Measurements from ENCODE around the gene SCLY.

Gene SCLY

DNA sequence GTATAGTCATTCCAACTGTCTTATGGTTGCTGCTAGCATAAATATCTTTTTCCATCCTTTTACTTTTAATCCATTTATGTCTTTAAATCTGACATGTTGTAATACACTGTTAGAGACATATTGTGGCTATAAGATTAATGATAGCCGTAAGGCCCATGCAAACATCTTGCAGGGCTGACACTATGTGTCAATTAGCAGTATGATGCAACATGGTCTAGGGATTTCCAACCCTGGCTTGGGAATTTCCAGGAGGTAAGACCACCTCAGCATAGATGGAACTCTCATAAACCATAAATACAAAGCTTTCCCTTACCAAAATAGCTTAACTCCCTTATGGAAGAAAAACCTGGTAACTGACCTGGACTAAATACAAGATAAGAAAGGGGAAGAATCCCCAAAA, 16.5 kb downstream of the SCLY start:
- no peak overlapping the region for H3K27ac ChIP-seq

DNA sequence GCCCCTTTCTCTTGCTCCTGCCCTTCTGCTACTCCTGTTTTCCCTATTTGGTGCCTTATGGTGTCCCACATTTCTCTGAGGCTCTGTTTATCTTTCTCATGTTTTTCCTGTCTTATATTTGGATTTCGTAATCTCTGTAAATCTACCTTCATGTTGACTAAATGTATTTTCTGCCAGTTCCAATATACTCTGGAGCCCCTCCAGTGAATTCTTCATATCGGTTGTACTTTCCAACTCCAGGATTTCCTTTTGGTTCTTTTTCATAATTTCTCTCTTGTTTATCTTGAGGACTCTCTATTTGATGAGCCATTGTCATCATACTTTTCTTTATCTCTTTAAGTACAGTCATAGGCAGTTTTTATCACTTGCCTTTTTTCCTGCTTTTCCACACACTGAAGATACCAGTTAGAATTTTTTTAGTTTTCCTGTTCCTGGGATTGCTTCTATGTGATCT, 19.1 kb downstream of the SCLY start:
- peak overlapping the region; percentile 2; the same call in 1 of the 2 replicates for H3K27ac ChIP-seq
- TF ChIP-seq, protein P1, sequence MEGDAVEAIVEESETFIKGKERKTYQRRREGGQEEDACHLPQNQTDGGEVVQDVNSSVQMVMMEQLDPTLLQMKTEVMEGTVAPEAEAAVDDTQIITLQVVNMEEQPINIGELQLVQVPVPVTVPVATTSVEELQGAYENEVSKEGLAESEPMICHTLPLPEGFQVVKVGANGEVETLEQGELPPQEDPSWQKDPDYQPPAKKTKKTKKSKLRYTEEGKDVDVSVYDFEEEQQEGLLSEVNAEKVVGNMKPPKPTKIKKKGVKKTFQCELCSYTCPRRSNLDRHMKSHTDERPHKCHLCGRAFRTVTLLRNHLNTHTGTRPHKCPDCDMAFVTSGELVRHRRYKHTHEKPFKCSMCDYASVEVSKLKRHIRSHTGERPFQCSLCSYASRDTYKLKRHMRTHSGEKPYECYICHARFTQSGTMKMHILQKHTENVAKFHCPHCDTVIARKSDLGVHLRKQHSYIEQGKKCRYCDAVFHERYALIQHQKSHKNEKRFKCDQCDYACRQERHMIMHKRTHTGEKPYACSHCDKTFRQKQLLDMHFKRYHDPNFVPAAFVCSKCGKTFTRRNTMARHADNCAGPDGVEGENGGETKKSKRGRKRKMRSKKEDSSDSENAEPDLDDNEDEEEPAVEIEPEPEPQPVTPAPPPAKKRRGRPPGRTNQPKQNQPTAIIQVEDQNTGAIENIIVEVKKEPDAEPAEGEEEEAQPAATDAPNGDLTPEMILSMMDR (IDR thresholded peaks at IDR 0.05) = no peak
- TF ChIP-seq ZFX (IDR thresholded peaks at IDR 0.05; ENCODE audit: borderline replicate concordance) = no peak

More for the DNA sequence above, 16.5 kb downstream of the SCLY start:
- TF ChIP-seq, protein P1 (IDR thresholded peaks at IDR 0.05) = no peak
- no peak for TF ChIP-seq ZFX (IDR thresholded peaks at IDR 0.05; ENCODE audit: borderline replicate concordance)

DNA sequence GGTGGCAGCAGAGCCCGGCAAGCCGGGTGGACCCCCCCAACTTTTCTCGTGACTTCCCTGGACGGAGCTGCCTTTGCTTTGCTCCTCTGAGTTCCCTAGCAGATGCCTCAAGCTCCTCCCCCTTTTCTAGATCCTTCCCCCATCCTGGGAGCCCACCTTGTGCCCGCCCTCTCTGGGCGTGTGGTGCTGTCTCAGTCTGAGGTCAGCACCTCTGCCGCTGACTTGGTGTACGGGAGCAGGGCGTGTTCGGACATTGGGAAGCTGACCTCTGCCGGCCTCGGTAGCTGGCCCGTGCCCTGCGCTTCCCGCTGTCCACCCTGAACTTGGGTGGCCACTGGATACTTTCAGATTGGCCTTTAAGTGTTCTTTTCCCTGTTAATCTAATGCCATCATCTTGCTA, 19.7 kb downstream of the SCLY start:
- H3K27ac ChIP-seq = no peak overlapping the region
- TF ChIP-seq, protein P1 (IDR thresholded peaks at IDR 0.05) = no peak
- TF ChIP-seq ZFX (IDR thresholded peaks at IDR 0.05; ENCODE audit: borderline replicate concordance) = no peak

- no peak overlapping the region for H3K27ac ChIP-seq
- no peak for TF ChIP-seq ZFX (IDR thresholded peaks at IDR 0.05; ENCODE audit: borderline replicate concordance)
- TF ChIP-seq, protein P1 (IDR thresholded peaks at IDR 0.05) = no peak
Observed at GRCh38 chr2:238081150-238081549, 20.3 kb downstream of the SCLY start.

DNA sequence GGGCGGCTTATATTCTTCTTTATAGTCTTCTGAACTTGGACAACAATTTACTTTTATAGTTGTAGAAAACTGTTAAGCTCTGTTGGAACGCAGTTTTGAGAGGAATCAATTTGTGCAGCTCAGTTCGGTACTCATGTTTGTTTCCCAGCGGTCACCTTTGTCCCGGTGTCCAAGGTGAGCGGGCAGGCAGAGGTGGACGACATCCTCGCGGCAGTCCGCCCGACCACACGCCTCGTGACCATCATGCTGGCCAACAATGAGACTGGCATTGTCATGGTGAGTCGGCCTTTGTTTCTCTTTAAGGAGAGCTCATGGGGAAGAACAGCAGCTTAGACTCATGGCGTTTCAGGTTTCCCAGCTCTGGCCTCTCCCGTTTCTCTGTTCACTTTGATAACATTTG, 20.8 kb downstream of the SCLY start:
- no peak overlapping the region for H3K27ac ChIP-seq
- no peak for TF ChIP-seq ZFX (IDR thresholded peaks at IDR 0.05; ENCODE audit: borderline replicate concordance)
- TF ChIP-seq, protein P1 (IDR thresholded peaks at IDR 0.05) = no peak

DNA sequence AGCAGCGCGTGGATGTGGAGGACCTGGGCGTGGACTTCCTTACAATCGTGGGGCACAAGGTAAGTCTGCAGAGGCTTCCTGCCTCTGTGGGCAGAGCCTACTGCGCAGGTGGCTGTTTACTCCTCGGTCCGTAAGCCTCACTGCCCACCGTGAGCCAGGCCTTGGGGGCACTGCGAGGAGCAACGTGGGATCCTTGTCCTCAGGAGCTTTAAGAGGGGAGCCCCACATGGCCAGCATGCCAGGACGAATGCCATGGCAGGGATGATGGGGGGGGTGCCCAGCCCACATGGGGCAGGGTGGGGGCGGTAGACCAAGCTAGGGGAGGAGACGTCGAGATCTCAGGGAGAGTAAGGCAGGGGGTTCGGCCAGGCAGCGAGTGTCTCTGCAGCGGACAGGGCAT, 21.4 kb downstream of the SCLY start:
- H3K27ac ChIP-seq = no peak overlapping the region
- TF ChIP-seq, protein P1 (IDR thresholded peaks at IDR 0.05) = no peak
- no peak for TF ChIP-seq ZFX (IDR thresholded peaks at IDR 0.05; ENCODE audit: borderline replicate concordance)

DNA sequence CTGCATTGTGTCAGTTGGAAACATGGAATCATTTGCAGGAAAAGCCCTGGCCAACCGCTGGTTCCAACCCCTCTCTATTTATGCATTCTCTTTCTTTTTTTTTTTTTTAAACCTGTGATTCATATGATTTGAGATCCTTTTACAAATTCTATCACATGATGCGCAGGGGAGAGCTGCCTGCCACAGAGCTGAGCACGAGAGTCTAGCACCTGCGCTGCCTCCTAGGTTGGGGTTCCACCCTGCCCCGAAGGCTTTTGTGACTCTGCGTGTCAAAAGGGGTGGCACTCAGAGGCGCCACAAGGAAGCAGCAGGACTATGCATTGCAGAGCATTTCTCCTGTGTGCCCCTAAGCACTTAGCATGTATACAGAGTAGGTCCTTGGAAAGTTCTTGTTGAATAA, 22.0 kb downstream of the SCLY start:
- no peak overlapping the region for H3K27ac ChIP-seq
- TF ChIP-seq, protein P1 (IDR thresholded peaks at IDR 0.05) = no peak
- TF ChIP-seq ZFX (IDR thresholded peaks at IDR 0.05; ENCODE audit: borderline replicate concordance) = no peak
